Amniotic epithelial cell (primary cell): ENCODE results near the gene CCT8L2.
"Not testable (repeated sequence)": the region's sequence is repeated elsewhere in the genome, so short reads cannot be mapped to it uniquely, and the experiment has no call there.

Source experiments
- DNase-seq: peaks from one replicate; pipeline ENCODE4 v3.0.0-alpha.2; 2010; ENCODE audit warnings: low read depth

The CCT8L2 gene

GRCh38 chr22:16592710-16593109 lies at the start of gene CCT8L2:
CCT8L2 (minus strand) TSS chr22:16592810; CDS start chr22:16592550, 260 bp downstream.
- DNase-seq: not testable (repeated sequence)

- DNase-seq: not testable (repeated sequence)
Measured at GRCh38 chr22:16635442-16635841, 42.8 kb upstream of the CCT8L2 start.

- not testable (repeated sequence) for DNase-seq
Measured at GRCh38 chr22:16634092-16634491, 41.5 kb upstream of the CCT8L2 start.

- DNase-seq: not testable (repeated sequence)
Measured at GRCh38 chr22:16628476-16628875, 35.9 kb upstream of the CCT8L2 start.

GRCh38 chr22:16625018-16625417 lies 32.4 kb upstream of the CCT8L2 start:
- not testable (repeated sequence) for DNase-seq

- DNase-seq: not testable (repeated sequence)
Measured at GRCh38 chr22:16623595-16623994, 31.0 kb upstream of the CCT8L2 start.

- not testable (repeated sequence) for DNase-seq
Measured at GRCh38 chr22:16617516-16617915, 24.9 kb upstream of the CCT8L2 start.

- DNase-seq: not testable (repeated sequence)
Measured at GRCh38 chr22:16616390-16616938, 23.9 kb upstream of the CCT8L2 start.

- DNase-seq: not testable (repeated sequence)
Measured at GRCh38 chr22:16615606-16616245, 23.1 kb upstream of the CCT8L2 start.

GRCh38 chr22:16609548-16610261 lies 17.1 kb upstream of the CCT8L2 start:
- DNase-seq: no peak

GRCh38 chr22:16608931-16609330 lies 16.3 kb upstream of the CCT8L2 start:
- DNase-seq: no peak

- not testable (repeated sequence) for DNase-seq
Measured at GRCh38 chr22:16604257-16604998, 11.8 kb upstream of the CCT8L2 start.

- DNase-seq: not testable (repeated sequence)
Measured at GRCh38 chr22:16603770-16604242, 11.2 kb upstream of the CCT8L2 start.

GRCh38 chr22:16603448-16603768 lies 10.8 kb upstream of the CCT8L2 start:
- DNase-seq: no peak

GRCh38 chr22:16602728-16603447 lies 10.3 kb upstream of the CCT8L2 start:
- DNase-seq: not testable (repeated sequence)

GRCh38 chr22:16602224-16602727 lies 9.7 kb upstream of the CCT8L2 start:
- DNase-seq: not testable (repeated sequence)

- DNase-seq: no peak
Measured at GRCh38 chr22:16601437-16602223, 9.0 kb upstream of the CCT8L2 start.

- DNase-seq: not testable (repeated sequence)
Measured at GRCh38 chr22:16600644-16601436, 8.2 kb upstream of the CCT8L2 start.

- not testable (repeated sequence) for DNase-seq
Measured at GRCh38 chr22:16599648-16600047, 7.0 kb upstream of the CCT8L2 start.

GRCh38 chr22:16595251-16595650 lies 2.6 kb upstream of the CCT8L2 start:
- not testable (repeated sequence) for DNase-seq
